ENCODE results near the gene TTC7B. TPM values are rescaled to one million over a fixed set of nuclear protein-coding genes. Genes with fewer than 3 reads are reported as not detected.
"Not testable (repeated sequence)": the region's sequence is repeated elsewhere in the genome, so short reads cannot be mapped to it uniquely, and the experiment has no call there.

Gene TTC7B
- total RNA-seq, 4 donors from 2014 or later: 14.3 to 48.9 (median 32.5) TPM

DNA sequence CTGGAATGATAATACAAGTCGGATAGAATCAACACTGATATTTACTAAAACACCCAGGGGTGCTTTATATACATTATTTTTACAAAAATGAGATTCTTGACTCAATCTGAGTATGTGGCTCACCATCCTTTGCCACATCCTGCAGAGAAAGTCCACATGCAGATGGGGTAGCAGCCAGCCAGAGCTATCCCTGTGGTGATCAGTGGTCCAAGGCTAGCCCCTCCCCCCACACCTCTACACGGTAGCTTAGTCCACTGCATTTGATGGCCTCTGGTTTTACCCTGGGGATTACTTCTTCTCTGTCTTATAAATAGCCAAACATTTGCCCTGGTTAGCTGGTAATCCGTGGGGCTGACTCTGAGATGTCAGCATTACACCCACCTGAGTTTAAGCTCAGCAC is 28.1 kb upstream of the TTC7B start:
- no peak overlapping the region for H3K27ac ChIP-seq
- 81% methylated on average over 3 of the region's 3 CpGs for WGBS
- no peaks in the 10 kb centered on the region for H3K36me3 ChIP-seq
- no peaks in the 10 kb centered on the region for H3K27me3 ChIP-seq
- peaks cover 4% of the 10 kb centered on the region for H3K4me1 ChIP-seq
- no peak overlapping the region for H3K4me3 ChIP-seq
- no peak for DNase-seq (ENCODE audit: low spot score in 2 of 2)
- no peaks in the 10 kb centered on the region for H3K9me3 ChIP-seq
- no peak for TF ChIP-seq POLR2AphosphoS5 (IDR thresholded peaks at IDR 0.05)
- TF ChIP-seq, protein P1, sequence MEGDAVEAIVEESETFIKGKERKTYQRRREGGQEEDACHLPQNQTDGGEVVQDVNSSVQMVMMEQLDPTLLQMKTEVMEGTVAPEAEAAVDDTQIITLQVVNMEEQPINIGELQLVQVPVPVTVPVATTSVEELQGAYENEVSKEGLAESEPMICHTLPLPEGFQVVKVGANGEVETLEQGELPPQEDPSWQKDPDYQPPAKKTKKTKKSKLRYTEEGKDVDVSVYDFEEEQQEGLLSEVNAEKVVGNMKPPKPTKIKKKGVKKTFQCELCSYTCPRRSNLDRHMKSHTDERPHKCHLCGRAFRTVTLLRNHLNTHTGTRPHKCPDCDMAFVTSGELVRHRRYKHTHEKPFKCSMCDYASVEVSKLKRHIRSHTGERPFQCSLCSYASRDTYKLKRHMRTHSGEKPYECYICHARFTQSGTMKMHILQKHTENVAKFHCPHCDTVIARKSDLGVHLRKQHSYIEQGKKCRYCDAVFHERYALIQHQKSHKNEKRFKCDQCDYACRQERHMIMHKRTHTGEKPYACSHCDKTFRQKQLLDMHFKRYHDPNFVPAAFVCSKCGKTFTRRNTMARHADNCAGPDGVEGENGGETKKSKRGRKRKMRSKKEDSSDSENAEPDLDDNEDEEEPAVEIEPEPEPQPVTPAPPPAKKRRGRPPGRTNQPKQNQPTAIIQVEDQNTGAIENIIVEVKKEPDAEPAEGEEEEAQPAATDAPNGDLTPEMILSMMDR (IDR thresholded peaks at IDR 0.05): no peak
- TF ChIP-seq POLR2A (IDR thresholded peaks at IDR 0.05): no peak

DNA sequence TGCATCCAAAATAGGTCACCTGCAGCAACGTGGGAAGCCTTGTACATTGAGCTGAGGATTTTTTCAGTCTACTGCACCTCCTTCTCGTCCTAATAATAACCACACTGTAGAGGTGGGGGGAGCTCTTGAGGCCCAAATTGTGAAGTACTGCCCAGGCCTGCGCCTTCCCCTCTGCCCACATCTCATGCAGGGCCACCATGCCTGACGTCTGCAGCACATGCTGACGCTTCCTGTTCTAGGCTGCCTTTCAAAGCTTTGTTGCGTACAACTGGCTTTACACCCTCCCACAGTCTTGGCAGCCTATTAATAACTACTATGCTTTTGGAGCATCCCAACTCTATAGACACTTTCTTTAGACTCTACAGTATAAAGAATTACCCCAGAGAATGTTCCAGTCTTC is 26.5 kb upstream of the TTC7B start:
- WGBS: 61% methylated on average over 6 of the region's 6 CpGs
- H3K27ac ChIP-seq: no peak overlapping the region
- peaks cover 9% of the 10 kb centered on the region for H3K4me1 ChIP-seq
- TF ChIP-seq POLR2A (IDR thresholded peaks at IDR 0.05) (no peak), POLR2AphosphoS5 (IDR thresholded peaks at IDR 0.05) (no peak), EP300 (IDR thresholded peaks at IDR 0.05) (no peak)
- TF ChIP-seq, protein P1 (IDR thresholded peaks at IDR 0.05): no peak
- no peaks in the 10 kb centered on the region for H3K9me3 ChIP-seq
- no peaks in the 10 kb centered on the region for H3K36me3 ChIP-seq
- no peak for DNase-seq (ENCODE audit: low spot score in 2 of 2)
- no peak overlapping the region for H3K4me3 ChIP-seq
- no peaks in the 10 kb centered on the region for H3K27me3 ChIP-seq

DNA sequence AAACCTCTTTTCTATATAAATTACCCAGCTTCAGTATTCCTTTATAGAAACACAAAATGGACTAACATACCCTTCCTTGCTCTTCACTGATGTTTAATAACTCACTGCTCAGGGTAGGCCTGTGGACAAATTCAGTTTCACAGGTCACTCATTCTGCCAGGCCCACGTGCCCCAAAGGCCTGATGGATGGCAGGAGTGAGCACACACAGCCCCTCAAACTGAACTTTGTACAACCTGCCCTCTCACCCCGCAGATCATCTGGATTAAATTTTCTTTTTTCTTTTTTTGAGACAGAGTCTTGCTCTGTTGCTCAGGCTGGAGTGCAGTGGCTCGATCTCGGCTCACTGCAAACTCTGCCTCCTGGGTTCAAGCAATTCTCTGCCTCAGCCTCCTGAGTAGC is 24.4 kb upstream of the TTC7B start:
- not testable (repeated sequence) for DNase-seq (ENCODE audit: low spot score in 2 of 2); H3K36me3 ChIP-seq; H3K4me1 ChIP-seq; H3K4me3 ChIP-seq; H3K27me3 ChIP-seq; H3K9me3 ChIP-seq; H3K27ac ChIP-seq
- 94% methylated on average over 4 of the region's 4 CpGs for WGBS

DNA sequence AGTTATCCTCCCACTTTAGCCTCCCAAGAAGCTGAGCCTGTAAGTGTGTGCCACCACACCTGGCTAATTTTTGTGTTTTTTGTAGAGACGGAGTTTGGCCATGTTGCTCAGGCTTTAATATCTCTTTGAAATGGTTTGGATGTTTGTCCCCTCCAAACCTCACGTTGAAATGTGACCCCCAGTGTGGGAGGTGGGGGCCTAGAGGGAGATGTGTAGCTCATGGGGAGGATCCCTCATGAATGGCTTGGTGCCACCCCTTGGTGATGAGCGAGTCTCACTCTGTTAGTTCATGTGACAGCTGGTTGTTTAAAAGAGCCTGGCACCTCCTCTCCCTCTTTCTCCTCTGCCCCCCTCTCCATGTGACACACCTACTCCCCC is 23.6 kb upstream of the TTC7B start:
- peaks cover 9% of the 10 kb centered on the region for H3K4me1 ChIP-seq
- WGBS: 75% methylated on average over 3 of the region's 3 CpGs
- TF ChIP-seq, protein P1 (IDR thresholded peaks at IDR 0.05): no peak
- TF ChIP-seq EP300 (IDR thresholded peaks at IDR 0.05) (no peak), POLR2A (IDR thresholded peaks at IDR 0.05) (no peak), POLR2AphosphoS5 (IDR thresholded peaks at IDR 0.05) (no peak)
- H3K27ac ChIP-seq: peak overlapping the region; percentile 40
- H3K27me3 ChIP-seq: no peaks in the 10 kb centered on the region
- no peaks in the 10 kb centered on the region for H3K9me3 ChIP-seq
- H3K4me3 ChIP-seq: no peak overlapping the region
- DNase-seq (ENCODE audit: low spot score in 2 of 2): no peak
- no peaks in the 10 kb centered on the region for H3K36me3 ChIP-seq

DNA sequence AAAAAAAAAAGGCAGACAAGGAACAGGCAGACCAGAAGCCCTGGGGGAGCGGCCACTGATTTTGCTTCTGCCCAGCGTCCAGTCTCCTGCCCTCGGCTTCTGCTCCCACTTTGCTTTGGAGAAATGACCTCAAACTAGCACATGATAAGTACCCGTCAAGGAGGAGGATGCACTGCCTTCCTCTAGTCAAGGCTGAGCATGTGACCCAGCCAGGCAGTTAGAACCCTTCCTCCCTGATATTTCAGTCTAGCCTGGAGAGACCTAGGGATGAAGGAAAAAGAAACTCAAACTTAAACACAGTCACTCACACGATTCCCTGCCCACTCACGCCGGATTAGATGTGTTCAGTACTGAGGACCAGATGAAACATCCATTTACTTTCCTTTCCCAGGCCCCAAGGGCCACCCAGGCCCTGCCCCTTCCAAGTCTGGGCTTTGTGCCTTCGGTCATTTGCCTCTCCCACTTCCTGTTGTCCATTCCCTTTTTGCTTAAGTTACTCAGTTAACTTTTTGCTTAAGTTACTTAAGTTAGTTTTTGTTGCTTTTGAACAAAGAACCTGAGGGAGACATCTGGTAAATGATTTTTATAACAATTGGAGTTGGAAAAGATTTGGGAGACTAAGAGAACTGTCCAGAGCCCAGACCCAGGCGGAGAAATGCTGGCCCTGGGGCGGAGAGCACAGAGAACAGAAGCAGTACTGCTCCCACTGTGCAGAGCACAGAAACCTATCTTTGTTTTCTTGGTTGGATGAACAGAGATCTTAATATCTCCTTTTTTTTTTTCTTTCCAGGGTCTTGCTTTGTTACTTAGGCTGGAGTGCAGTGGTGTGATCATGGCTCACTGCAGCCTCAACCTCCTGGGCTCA is 23.0 kb upstream of the TTC7B start:
- no peaks in the 10 kb centered on the region for H3K9me3 ChIP-seq
- H3K27ac ChIP-seq: peak overlapping the region; percentile 40
- H3K4me3 ChIP-seq: no peak overlapping the region
- H3K4me1 ChIP-seq: peaks cover 9% of the 10 kb centered on the region
- H3K27me3 ChIP-seq: no peaks in the 10 kb centered on the region
- DNase-seq (ENCODE audit: low spot score in 2 of 2): no peak
- 47% methylated on average over 10 of the region's 10 CpGs for WGBS
- no peak for TF ChIP-seq EP300 (IDR thresholded peaks at IDR 0.05)
- TF ChIP-seq POLR2A (IDR thresholded peaks at IDR 0.05): no peak
- TF ChIP-seq, protein P1 (IDR thresholded peaks at IDR 0.05): no peak
- no peaks in the 10 kb centered on the region for H3K36me3 ChIP-seq

DNA sequence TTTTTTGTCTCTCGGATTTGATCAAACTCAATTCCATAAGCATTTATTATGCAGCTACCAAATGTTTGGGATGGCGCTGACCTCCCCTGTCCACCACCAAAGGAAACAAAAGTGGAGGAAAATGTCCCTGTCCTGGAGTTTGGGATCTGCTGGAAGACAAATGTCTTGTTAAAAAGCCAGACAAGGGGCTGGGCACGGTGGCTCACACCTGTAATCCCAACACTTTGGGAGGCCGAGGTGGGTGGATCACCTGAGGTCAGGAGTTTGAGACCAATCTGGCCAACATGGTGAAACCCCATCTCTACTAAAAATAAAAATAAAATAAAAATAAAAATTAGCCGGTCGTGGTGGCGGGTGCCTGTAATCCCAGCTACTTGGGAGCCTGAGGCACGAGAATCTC is 22.3 kb upstream of the TTC7B start:
- H3K9me3 ChIP-seq; H3K4me3 ChIP-seq; DNase-seq (ENCODE audit: low spot score in 2 of 2); H3K4me1 ChIP-seq; H3K27ac ChIP-seq; H3K36me3 ChIP-seq; H3K27me3 ChIP-seq: not testable (repeated sequence)
- 86% methylated on average over 8 of the region's 8 CpGs for WGBS
